ENCODE results near the gene DNAH11.

The DNAH11 gene

DNA sequence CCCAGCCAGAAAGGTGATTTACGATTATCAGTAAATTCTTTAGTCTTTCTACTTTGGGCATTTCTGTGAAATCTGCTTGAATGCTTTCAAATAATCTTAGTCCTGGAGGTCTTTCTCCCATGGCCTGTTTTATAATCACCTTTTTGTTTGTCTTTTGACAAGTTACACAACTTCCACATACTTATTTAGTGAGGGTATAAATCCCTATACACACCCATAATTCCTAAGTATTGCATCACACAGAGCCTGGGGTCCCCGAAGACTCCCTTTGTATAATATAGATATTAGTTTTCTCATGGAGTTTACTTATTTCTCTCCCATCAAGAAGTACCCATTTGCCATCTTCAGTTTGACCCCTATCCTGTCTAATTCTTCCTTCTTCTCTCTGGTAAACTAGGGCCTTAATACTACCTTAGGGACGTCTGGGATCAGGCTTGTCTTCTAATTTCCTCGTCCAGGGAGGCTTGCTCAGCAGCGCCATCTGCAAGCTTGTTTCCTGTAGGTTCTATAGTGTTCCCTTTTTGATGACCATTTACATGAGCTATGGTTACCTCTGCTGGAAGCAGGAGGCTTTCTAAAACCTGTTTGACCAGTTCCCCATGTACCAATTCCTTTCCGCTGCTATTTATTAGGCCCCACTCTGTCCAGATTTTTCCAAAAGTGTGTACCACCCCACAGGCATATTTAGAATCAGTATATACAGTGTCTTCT lies 8.1 kb downstream of the DNAH11 start:
- DNase-seq (ENCODE audit: low read depth), result no peak

DNA sequence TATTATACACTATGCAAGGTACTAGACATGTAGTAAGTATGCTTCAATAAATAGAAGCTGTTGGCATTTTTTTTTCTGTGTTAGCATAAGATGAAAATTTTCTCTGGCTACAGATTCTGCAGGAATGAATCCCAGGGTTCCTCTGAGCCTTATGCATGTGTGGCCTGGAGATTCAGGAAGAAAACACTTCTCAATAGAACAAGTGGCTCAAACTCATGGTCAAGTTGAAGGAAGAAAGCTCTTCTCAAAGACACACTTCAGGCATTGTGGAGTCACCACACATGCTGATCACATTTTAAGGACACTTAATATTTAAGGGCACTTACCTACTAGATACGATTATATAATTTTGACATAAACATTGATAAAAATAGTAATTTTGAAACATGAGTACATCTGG lies 19.5 kb downstream of the DNAH11 start:
- DNase-seq (ENCODE audit: low read depth), result no peak

DNA sequence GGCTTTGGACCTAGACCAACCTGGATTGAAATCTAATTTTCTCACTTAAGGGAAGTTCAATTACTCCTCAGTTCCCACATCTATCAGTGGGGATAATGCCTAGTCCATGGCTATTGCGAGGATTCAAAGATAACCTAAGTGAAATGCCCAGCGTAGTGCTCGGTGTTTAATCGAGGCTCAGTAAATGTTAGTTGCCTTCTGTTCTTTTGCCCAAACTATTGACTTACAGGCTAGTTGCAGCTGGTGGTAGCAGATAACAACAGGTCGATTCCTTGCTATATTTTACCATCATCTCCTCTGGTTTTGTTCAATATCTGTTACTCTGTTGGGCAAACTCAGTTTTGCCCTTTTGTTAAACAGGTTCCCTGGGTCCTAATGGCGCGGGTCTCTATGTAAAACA lies 22.8 kb downstream of the DNAH11 start:
- DNase-seq (ENCODE audit: low read depth), result no peak

DNA sequence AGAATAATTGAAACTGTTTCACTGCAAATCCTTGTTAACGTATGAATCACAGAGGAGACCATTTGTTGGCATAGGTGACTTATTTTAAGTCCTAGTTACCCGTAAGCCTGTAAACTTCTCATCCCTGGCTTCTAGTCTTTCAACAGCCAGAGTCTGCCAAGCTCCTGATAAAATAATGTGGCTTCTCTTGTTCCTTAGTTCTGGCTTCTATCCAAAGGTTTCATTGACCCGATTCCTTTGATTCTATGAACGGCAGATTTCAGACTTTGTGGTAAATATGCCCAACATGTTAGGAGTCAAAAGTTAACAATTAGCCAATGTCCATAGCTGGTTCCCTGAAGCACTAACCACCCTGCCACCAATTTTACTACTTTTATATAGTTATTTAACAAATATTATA lies 23.3 kb downstream of the DNAH11 start:
- DNase-seq (ENCODE audit: low read depth), result no peak

DNA sequence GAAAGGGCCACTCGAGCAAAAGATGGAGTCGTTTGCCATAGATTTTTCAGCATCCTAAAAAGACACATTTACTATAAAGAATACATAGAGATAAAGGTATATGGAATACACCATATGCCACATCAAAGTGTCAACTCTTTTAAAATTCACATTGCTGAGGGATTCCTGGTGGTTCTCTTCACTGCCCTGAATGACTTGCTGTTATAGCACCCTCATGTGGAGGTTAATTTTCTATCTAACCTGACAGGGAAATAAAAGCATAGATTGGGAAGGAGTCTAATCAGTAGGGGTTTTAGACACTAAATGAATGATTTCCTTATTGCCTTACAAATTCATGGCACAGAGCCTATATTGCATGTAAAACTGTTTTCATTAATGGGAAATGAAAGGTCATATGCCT lies 25.9 kb downstream of the DNAH11 start:
- DNase-seq (ENCODE audit: low read depth), result no peak

DNA sequence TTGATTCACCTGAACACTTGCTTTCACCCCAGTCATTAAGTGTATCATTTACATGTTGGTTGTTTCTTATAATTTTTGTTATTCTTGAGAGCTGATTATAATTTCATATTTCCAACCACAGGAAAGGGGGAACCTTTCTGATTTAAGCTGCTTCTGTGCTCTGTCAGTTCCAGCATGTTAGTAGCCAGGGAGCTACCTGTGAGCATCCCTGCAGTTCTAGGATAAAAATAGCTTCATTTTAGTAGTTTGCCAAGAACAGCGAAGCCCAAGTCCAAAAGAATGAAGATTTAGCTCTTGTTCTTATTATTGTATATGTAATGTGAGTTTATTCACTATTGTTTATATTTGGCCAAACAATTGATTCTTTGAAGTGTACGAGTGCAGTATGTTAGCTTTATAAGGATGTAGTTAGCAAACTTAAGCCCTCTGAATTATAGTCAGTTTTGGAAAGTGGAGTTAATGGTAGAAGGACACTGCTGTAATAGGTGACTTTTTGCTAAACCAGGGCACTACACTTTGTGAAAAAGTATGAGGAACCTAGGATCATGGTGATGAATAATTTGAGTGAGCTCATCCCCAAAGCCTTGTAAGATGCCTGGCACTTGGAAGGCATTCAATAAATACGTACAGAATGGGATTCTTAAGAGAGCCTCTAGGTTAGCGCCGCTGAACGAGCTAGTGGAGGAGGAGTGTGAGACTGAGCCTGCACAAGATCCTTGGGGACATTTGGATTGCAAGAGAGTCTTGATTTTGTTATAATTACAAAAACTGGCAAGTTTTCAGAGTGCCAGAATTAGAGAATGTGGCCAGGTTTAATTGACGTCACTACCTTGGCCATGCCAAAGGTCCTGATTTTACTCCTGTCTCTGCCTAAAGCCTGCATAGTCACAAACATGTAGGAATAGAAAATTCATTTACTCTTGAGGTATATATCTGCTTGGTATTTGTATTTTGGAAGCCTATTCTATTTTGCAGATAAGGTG lies 29.8 kb downstream of the DNAH11 start:
- DNase-seq (ENCODE audit: low read depth), result no peak

DNA sequence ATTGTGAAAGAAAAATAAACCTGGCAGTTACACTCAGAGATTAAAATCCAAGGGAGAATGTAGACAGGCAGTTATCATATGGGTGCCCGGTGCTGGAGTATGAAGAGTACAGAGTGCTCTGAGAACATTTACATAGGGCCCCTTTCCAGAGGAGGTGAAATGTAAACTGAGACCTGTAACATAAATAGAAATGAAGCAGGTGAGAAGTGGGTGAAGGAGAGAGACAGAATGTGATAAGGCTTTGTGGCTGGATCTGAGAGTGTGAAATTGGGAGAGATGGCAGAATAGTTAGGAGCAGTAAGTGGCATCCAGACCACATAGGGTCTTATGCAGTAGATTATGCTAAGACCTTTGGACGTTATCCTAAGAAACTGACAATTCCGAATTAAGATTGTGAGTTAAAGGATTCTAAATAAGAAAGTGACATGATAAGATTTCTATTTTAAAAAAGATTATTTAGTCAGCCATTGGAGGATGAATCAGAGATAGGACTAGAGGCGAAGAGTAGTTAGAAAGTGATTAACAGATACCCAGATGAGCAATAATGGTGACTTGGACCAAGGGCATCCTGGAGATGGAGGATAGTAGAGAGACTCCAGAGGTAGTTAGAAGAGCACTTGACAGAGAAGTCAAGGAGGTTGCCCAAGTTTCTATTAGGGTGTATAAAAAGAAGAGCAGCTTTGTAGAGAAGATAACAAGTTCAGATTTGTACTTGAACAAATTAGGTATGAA lies 36.7 kb downstream of the DNAH11 start:
- no peak for DNase-seq (ENCODE audit: low read depth)

DNA sequence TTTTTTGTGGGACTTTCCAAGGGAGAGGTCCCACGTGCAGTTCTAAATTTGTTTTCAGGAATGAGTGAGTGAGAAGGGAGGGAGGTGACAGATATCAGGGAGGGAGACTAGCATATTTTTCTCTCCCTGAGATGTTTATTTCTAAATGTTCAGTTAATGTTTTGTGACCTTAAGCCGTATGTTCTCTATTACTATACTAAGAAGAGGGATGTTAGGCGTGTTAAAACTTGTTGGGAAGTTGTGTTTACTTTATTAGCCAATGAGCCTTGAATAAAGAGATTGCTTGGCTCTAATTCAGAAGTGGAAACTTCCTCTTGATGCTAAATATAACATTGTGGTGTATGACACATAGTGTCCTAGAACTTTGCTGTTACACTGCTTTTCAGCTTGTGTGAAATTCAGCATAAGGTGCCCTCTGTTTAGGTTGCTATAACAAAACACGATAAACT lies 37.3 kb downstream of the DNAH11 start:
- no peak for DNase-seq (ENCODE audit: low read depth)

DNA sequence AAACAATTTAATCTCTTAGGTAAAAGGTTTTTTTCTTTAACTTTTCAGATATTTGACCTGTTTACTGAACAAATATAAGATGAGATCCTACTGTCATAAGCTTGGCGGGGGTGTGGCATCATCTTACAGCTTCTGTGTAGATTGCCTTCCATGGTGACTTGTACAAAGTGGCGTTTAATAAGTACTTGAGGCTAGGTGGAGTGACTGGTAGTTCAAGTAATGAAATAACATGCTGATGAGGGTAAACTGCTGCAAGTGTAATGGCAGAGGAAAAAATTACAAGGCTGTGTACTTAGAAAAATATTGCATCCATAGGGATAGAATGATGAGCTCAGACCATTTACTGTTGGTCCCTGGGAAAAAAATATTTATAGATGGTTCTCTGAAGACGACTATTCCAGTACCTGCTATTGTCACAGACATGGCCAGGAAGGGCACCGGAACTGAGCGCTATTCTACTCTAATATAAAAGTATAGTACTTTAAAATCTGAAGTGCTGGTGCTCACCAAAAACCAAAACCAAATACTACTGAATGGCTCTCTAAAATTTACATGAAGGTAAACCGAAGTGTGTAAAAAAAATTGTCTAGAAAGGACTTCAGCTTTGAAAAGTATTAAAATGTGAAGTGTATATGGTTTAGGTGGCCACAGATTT lies 42.4 kb downstream of the DNAH11 start:
- no peak for DNase-seq (ENCODE audit: low read depth)

DNA sequence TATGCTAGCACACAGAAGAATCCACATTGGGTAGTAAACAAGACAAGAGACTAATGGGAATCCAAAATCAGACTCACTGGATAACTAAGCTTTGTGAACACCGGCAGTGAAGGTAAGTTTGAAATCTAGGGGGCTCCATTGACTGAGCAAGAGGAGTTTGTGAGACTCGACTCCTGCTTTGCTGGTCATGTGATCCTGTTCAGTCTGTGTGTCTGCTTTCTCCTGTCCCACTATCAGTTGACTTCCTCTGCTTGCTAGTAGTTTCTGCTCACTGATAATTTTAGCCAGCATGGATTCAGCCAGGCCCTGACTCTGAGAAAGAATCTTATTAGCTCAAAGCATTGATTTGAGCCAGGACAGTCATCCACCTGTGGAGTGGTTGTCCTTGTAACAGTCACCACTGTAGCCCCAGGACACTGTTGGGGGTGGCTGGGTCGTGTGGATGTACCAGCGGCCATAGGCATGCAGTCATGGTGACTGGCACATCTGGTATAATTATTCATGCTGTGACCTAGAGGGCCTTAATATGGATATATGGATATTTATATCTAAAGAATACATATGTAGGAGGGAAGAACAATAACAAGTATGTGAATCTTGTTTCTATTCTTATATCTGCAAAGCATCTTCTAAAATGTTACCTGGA lies 44.4 kb downstream of the DNAH11 start:
- no peak for DNase-seq (ENCODE audit: low read depth)

DNA sequence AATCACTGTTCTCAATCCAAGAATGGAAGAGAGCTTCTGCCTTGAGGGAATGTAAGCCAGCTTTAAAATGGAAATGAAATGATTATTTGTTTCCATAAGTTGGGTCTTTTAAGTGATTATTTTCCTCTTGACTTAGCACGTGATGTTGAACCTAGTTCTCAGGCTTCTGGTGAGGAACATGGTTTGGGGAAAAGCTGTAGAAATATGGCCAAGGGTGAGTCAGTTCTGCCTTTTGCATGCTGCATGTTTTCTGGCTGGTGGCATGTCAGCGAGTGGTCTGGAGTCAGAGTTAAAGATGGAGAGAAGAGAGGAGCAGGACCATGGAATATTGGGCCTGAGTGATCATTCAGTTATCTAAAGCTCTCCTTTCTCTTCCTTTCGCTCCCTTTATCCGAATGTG lies 54.0 kb downstream of the DNAH11 start:
- DNase-seq (ENCODE audit: low read depth), result no peak

DNA sequence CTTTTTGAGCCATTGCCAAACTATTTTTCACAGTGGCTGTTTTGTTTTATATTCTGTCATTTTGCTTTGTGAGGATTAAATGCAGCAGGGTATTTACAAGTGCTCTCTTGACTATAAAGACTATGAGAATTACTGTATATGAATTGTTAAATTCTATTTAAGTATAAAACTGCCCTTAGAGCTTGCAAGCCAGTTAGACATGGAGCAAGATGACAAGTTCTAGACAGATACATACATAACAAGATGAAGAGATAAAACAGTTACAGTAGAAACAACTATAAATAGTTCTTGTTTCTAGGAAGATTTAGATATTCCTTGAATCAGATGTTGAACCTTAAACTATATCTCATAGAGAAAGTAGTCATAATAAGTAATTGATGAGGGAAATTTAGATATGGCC lies 60.6 kb downstream of the DNAH11 start:
- no peak for DNase-seq (ENCODE audit: low read depth)

DNA sequence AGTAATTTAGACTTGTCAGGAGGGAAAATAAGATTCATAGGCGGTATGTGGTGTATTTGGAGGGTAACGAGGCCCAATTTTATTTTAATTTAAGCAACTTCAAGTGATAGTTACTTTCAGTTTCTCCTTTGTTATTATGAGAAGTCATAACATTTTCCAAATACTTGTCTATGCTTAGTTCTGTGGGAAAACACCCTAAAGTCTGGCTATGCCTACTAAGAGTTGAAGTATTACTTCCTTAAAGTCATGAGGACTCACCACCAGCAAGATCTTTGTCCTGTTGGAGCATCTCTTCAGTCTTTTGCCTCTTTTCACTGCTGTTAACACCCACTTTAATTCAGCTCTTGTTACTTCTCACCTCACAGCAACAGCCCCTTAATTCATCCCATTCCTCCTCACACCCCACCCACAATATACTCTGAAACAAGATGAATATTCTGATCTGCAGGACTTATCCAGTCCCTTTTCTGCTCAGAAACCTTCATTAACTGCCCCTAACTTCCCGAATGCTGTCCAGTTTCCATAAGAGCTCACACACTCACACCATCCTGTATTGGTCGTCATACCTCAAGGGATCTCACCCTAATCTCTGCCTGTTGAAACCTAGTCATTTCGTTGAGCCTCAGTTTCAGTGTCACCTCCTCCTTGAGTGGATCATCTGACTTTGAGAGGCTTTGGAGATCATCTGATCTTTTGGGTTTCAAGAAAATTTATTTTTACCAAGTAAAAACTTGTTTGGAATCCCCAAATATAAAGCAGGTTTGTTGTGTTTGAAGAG lies 61.3 kb downstream of the DNAH11 start:
- DNase-seq (ENCODE audit: low read depth), result no peak

DNA sequence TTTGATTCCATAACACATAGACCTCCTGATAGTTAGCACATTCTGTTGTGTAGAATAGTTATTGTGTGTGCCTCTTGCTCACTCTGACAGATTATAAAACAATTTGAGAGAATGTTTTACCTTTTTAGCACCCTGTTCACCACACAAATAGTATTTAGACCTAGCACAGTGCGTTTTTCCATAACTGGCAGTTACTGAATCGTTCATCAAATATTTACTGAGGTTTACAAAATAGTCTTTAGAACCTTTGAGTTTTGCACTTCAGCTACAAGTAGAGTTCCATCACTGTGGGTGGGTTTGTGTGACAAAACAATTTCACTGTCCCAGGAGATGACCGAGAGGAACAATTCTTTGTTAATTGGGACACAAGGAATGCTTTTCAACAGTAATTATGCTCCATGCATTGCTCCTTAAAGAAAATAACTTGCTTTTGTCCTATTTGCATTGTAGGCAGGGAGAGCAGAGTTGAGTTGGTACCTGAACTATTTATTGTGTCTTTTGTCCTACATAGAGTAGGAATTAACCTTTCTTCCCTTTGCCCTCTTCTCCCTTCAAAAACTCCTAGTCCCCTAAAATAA lies 62.3 kb downstream of the DNAH11 start:
- DNase-seq (ENCODE audit: low read depth), result no peak

DNA sequence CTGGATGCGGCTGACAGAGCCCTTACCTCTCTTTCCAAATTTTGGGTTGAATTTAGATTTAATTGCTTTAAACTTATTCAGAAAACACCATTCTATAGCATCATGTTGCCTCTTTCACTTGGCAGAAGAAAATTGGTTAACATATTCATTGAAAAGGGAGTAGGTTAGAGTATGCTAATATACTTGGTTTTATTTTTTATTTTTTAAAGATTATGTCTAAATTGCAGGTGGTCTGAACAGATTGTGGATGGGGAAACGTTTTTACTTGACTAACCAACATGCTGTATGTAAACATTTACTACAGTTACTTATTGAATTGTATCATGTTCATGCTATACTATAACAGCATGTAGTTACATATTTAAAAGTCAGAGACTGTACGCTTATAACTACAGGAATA lies 65.6 kb downstream of the DNAH11 start:
- no peak for DNase-seq (ENCODE audit: low read depth)

DNA sequence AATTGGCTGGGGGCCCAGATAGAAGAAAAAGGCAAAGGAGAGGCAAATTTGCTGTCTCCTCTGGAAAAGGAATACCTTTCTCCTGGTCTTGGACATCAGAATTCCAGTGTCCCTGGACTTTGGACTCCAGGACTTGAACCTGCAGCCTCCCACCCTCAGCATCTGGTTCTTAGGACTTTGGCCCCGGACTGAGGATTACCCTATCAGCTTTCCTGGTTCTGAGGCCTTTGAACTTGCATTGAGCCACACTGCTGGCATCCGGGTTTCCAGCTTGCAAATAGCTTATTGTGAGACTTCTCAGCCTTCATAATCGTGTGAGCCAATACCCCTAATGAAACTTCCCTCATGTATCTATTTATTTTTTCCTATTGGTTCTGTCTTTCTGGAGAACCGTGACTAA lies 68.3 kb downstream of the DNAH11 start:
- DNase-seq (ENCODE audit: low read depth), result no peak

DNA sequence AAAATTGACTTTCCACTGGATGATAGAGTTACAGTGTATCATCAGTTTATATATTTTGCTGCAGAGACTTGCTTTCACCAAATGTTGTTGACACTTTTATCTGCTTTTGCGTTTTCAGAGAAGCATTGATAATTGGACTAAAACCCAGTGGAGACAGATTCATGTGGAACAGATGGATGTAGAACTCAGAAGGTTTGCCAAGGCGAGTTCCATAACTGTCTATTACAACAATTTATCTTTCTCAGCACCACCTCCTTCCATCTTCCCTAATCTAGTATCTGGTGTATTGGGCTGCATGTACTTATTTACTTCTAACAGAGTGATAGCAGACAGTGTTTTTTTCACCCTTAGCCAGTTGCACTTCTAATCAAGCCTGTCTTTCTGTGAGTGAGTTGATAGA lies 73.3 kb downstream of the DNAH11 start:
- no peak for DNase-seq (ENCODE audit: low read depth)

DNA sequence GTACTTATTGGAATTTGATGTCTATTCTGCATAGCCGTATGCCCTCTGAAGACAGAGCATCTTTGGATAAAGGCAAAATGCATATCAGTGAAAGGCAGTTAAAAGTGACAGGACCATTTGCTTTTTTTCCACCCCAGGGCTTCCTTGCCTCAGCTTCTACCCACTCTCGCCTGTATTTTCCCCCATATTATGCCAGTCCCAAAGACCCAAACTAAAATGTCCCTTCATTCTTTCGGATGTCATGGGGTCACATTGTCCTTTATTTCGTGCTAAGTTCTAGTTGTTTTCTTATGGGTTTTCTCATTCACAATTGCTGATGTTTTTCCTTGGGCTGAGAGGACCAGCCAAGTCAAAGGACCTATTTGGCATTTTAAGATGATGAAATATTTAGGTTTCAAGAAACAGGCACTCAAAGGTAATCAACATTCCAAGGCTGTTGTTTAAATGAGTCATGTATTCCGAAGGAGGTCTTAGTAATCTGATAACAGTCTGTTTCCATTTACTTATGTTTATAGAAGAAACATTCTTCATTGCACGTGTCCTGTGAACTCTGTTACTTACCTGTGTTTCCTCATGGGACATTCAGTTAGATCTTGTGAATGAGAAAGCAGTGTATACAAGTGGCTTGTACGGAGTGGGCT lies 74.1 kb downstream of the DNAH11 start:
- no peak for DNase-seq (ENCODE audit: low read depth)

DNA sequence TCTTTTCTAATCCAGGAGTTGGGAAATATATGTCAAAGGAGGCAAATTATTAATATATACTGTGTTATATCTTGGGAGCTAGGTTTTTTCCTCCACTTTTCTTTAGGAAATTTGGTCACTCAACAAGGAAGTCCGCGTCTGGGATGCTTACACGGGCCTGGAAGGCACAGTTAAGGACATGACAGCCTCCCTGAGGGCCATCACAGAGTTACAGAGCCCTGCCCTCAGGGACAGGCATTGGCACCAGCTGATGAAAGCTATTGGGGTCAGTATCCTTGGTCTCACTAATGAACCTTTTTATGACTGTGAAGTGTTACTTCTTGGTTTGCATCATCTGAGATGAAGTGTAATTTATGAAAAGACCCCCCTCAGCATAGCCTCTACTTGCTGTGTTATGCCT lies 74.7 kb downstream of the DNAH11 start:
- no peak for DNase-seq (ENCODE audit: low read depth)

DNA sequence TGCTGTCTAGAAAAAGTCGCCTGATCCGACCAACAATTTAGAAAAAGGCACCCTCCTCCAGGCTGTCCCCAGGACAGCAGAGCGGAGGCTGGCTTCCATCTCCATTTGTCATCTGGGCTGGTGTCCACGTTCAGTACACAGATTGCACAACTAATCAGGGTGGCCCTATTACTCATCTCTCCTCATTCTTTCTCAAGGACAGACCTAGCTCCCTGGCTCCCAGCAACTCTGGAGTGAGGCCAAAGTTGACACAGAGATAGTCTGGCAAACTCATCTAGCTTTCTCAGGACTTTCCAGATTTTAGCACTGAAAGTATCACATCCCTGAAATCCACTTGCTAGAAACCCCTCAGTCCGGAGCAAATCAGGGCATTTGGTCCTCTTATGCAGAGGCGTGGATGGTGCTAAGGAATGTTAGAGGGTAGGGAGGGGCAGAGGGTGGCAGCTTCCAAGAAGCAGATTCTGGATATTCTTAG lies 75.1 kb downstream of the DNAH11 start:
- no peak for DNase-seq (ENCODE audit: low read depth)
